Prostate gland (tissue), 2 donors: Measurements from ENCODE around the gene TMEM30A. TPM values are rescaled to one million over a fixed set of nuclear protein-coding genes. Genes with fewer than 3 reads are reported as not detected.

Experiments used
- DNase-seq: peaks from one replicate; pipeline ENCODE4 v3.0.0-alpha.2; 2019; ENCODE audit warnings: low spot score
- H3K27ac ChIP-seq, 2 donors: fragments of 200-600 bp; sonication (generic); 2 replicates each; pipeline ENCODE4 v1.5.1; 2017 to 2019
- H3K27me3 ChIP-seq: fragments of 200-600 bp; sonication (generic); replicated peaks from 2 replicates; pipeline ENCODE4 v1.5.1; 2019; ENCODE audit not compliant: insufficient read depth
- H3K36me3 ChIP-seq, 2 donors: fragments of 200-600 bp; sonication (generic); 1 replicate in 1 of 2; 2 replicates in 1 of 2; pipeline versions ENCODE4 v1.5.1 to v1.8.1; 2017 to 2019
- H3K4me1 ChIP-seq: fragments of 200-600 bp; sonication (generic); replicated peaks from 2 replicates; pipeline ENCODE4 v1.5.1; 2019
- H3K4me3 ChIP-seq, 2 donors: fragments of 200-600 bp; sonication (generic); 2 replicates each; pipeline ENCODE4 v1.5.1; 2017 to 2019
- H3K9me3 ChIP-seq: fragments of 200-600 bp; sonication (generic); 2 replicates; pipeline ENCODE4 v1.5.1; 2017
- CTCF ChIP-seq, 4 experiments: fragments of 200-600 bp in 2 of 4; fragments of 450-650 bp in 2 of 4; sonication (generic) in 2 of 4; IDR thresholded peaks; 1 replicate in 3 of 4; 2 replicates in 1 of 4; pipeline ENCODE4 v1.5.1; 2016 to 2019; ENCODE audit warnings: antibody characterized with exemption in 4 of 4, mild to moderate bottlenecking in 2 of 4, moderate library complexity in 2 of 4
- POLR2A ChIP-seq: fragments of 450-650 bp; IDR thresholded peaks from one replicate; pipeline ENCODE4 v1.6.1; 2016; ENCODE audit warnings: antibody characterized with exemption, mild to moderate bottlenecking
- POLR2AphosphoS5 ChIP-seq: sonication (generic); formaldehyde crosslinking; IDR thresholded peaks from one replicate; pipeline ENCODE4 v1.6.1; 2017; ENCODE audit warnings: antibody characterized with exemption
- WGBS: methylation state at CpG from one replicate; pipeline ENCODE4 v1.1.5; 2018; 5-methylcytosine and 5-hydroxymethylcytosine counted together
- intact Hi-C: fragments of 100-400 bp; cut with DNase I; formaldehyde crosslinking; loops from one replicate; pipeline ENCODE4 v1.14.2; 2022
- total RNA-seq, 2 donors: library from RNA; depleted of rRNA; stranded (reverse); fragments of >200 nt; gene quantifications; one replicate each; pipeline ENCODE4 v1.1.0, GENCODE V29; 2016

Gene TMEM30A
- total RNA-seq, 2 donors from 2014 or later = 60.5 to 82.3 TPM

- TF ChIP-seq POLR2A (no peak), CTCF (IDR thresholded peaks at IDR 0.05) (no peak), POLR2AphosphoS5 (no peak)
- no peaks in the 10 kb centered on the region for H3K27me3 ChIP-seq
- DNase-seq = no peak
- no peak overlapping the region for H3K27ac ChIP-seq
- intact Hi-C loops = no loop called here
- H3K4me3 ChIP-seq = no peak overlapping the region
- no peaks in the 10 kb centered on the region for H3K4me1 ChIP-seq
- H3K36me3 ChIP-seq = no peaks in the 10 kb centered on the region
- no peaks in the 10 kb centered on the region for H3K9me3 ChIP-seq
- 90% methylated on average over 1 of the region's 1 CpG for WGBS
These were observed 2.8 kb upstream of the TMEM30A start for GRCh38 chr6:75287424-75287823.

DNA sequence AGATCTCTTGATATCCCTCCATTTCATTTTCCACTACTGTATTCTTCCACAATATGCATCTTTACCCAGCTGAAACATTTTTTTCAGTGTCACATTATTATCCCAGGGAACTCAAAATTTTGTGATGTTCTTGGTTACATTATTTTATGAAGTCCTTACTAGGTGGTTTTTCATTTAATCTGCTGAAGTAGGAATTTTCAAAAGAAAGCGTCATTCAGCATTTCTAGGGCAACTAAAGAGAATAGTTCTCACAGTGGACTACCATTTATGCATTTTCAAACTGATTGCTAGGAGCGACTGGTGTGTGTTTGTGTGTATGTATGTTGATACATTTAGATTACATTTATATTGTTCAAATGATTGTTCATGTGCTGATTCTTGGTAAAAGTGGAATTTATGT, 2.4 kb upstream of the TMEM30A start:
- 98% methylated on average over 2 of the region's 2 CpGs for WGBS
- TF ChIP-seq CTCF (IDR thresholded peaks at IDR 0.05) (no peak), POLR2A (no peak), POLR2AphosphoS5 (no peak)
- H3K9me3 ChIP-seq = no peaks in the 10 kb centered on the region
- H3K27me3 ChIP-seq = no peaks in the 10 kb centered on the region
- no peaks in the 10 kb centered on the region for H3K4me1 ChIP-seq
- no peaks in the 10 kb centered on the region for H3K36me3 ChIP-seq
- H3K27ac ChIP-seq = no peak overlapping the region
- H3K4me3 ChIP-seq = no peak overlapping the region
- intact Hi-C loops = no loop called here
- no peak for DNase-seq

DNA sequence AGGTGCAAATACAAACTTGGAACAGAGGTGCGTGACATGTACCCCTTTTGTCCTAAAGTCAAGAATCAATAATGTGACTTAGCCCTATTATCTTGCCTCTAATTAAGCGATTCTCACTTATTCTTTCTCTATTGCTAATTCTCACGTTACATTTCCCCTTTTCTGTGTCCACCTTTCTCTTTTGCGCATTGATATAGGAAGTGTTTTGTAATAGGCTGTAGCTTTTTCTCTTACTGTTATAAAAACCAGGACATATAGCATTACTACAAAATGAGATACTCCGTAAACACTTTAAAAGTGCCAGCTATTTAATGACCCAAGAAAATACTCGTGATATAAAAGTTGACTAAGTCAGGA, 669 bp upstream of the TMEM30A start:
- TF ChIP-seq POLR2AphosphoS5 (no peak), POLR2A (no peak), CTCF (IDR thresholded peaks at IDR 0.05) (no peak)
- peak overlapping the region; percentile 65 to 78 for H3K4me3 ChIP-seq
- intact Hi-C loops = no loop called here
- H3K9me3 ChIP-seq = no peaks in the 10 kb centered on the region
- H3K27ac ChIP-seq = peak overlapping the region; percentile 81 to 82
- WGBS = 1% methylated on average over 6 of the region's 6 CpGs
- H3K4me1 ChIP-seq = no peaks in the 10 kb centered on the region
- DNase-seq = no peak
- no peaks in the 10 kb centered on the region for H3K36me3 ChIP-seq
- no peaks in the 10 kb centered on the region for H3K27me3 ChIP-seq

DNA sequence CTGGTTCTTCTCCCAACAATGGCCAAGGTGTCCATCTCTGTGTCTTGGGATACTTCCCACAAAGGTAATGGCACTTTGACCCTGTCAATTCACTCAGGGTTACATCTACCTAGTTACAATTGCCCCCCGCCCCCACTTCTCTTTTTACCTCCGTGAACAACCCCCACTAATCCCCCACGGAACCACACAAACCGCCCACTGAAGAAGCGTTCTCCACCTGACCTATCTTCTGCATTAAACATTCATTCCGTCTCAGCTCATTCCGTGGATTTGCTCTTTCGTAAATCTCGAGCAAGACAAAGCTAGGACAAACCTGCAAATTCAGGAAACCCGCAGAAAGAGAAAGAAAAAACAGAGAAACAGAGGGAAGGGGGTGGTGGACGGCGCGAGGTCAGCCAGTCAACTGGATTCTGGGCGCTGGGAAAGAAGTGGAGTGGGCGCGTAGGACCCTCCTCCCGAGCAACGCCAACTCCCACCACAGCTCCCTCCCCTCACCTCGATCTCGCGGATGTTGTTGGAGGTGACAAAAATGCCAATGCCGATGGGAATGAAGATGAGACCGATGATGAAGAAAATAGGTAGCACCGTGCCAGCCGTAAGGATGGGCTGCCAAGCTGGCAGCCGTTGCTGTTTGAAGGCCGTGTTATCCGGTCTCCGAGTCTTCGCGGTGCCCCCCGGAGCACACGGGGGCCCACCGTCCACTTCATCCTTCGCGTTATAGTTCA, 523 bp downstream of the TMEM30A start:
- Histone ChIP-seq H3K4me1 (no peaks in the 10 kb centered on the region), H3K36me3 (no peaks in the 10 kb centered on the region), H3K4me3 (peak overlapping the region; percentile 65 to 78), H3K9me3 (no peaks in the 10 kb centered on the region), H3K27ac (peak overlapping the region; percentile 81 to 82), H3K27me3 (no peaks in the 10 kb centered on the region)
- intact Hi-C loops = no loop called here
- under 1% methylated on average over 36 of the region's 36 CpGs for WGBS
- no peak for DNase-seq
- TF ChIP-seq POLR2A (no peak), POLR2AphosphoS5 (no peak), CTCF (IDR thresholded peaks at IDR 0.05) (no peak)

DNA sequence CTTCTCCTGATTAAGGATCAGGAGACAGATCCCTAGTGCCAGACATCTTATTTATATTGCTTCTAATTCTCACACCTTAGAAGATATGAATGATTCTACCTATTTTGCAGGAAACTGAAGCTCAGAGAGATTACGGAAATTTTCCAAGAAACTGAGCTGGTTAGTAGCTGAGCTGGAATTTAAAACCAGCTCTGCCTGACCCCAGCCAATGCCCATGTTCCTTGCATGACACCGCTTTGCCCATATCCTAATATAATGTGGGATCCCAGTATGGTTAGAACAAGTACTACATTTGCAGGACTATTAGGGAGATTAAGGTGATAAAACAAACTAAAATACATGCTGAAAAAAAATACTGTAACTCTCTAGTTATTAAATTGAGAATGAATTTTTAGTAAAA, 1.9 kb downstream of the TMEM30A start:
- Histone ChIP-seq H3K36me3 (no peaks in the 10 kb centered on the region), H3K27ac (no peak overlapping the region), H3K9me3 (no peaks in the 10 kb centered on the region), H3K4me1 (no peaks in the 10 kb centered on the region), H3K4me3 (peak overlapping the region in 1 of 2 donors; percentile 78), H3K27me3 (no peaks in the 10 kb centered on the region)
- 68% methylated on average over 2 of the region's 2 CpGs for WGBS
- no peak for DNase-seq
- no peak for TF ChIP-seq CTCF (IDR thresholded peaks at IDR 0.05)
- no peak for TF ChIP-seq POLR2A
- TF ChIP-seq POLR2AphosphoS5 = no peak
- intact Hi-C loops = no loop called here
